Retina (tissue), 1 donor: Measurements from ENCODE around the gene PSKH1.

Experiments
- DNase-seq: peaks from one replicate; pipeline ENCODE4 v3.0.0-alpha.2; 2016

PSKH1 gene

DNA sequence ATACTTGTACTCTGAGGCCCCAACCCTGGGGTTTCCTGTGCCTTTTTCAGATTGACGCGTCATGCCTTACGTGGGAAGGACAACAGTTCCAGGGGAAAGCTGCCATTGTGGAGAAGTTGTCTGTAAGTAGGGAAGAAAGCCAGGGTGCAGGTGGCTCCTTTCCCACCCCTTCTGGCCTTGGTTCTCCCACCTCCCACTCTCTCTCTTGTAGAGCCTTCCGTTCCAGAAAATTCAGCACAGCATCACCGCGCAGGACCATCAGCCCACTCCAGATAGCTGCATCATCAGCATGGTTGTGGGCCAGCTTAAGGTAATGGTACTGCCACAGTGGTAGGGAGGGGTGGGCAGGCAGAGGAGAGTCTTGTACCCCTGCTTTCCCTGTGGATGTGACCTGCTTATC is 24.8 kb upstream of the PSKH1 start:
- DNase-seq: no peak

DNA sequence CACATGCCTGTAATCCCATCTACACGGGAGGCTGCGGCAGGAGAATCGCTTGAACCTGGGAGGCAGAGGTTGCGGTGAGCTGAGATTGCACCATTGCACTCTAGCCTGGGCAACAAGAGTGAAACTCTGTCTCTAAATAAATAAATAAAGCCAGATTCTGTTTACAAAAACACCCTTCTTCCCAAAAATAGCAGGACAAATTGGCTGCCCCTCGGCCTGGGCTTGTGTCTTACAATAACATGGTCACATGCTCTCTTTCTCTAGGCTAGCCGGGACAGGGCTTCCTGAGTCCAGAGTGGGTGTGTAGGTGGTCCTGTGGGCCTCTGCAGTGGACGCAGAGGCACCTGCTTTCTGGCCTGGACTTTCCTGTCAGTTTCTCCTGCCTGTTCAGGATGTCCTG is 23.4 kb upstream of the PSKH1 start:
- no peak for DNase-seq

DNA sequence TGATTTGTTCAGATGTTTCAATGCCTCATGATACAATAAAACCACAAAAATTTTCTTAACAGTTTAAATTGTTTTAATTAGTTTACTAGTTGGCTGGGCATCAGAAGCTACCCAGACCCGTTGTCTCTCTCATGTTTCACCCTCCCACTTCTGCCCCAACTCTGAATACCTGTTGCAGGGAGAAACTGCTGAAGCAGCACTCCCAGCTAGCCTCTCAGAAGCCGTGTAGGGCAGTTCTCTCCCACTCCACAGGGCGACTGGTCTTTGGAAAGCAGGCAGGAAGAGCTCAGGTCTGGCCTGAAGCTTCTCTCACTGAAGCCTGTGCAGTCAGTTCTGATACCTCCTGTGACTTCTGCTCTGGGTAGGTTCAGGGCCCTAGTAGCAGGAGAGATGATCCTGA is 21.8 kb upstream of the PSKH1 start:
- DNase-seq: no peak

DNA sequence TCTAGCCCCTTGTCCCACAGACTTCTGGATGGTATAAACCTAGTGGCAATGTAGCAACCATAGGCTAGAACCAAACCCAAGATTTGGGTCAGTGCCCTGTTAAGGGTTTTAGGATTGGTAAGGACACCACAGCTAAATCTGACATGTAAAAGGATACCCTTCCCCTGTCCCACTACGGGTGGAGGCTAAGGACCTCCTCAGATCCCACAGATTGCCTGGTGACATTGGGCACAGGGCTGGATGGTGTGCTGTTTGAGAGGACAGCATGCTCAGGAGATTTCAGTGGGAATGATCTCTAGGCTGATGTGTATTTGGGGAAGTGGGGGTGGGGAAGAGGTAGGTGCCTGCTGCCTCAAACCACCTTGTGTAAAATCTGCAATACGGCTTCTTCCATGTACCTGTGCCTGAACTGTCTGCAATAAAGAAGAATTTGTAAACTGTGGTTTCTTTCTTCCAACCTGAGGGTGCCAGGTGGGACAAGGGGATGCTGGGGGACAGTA is 20.9 kb upstream of the PSKH1 start:
- no peak for DNase-seq

DNA sequence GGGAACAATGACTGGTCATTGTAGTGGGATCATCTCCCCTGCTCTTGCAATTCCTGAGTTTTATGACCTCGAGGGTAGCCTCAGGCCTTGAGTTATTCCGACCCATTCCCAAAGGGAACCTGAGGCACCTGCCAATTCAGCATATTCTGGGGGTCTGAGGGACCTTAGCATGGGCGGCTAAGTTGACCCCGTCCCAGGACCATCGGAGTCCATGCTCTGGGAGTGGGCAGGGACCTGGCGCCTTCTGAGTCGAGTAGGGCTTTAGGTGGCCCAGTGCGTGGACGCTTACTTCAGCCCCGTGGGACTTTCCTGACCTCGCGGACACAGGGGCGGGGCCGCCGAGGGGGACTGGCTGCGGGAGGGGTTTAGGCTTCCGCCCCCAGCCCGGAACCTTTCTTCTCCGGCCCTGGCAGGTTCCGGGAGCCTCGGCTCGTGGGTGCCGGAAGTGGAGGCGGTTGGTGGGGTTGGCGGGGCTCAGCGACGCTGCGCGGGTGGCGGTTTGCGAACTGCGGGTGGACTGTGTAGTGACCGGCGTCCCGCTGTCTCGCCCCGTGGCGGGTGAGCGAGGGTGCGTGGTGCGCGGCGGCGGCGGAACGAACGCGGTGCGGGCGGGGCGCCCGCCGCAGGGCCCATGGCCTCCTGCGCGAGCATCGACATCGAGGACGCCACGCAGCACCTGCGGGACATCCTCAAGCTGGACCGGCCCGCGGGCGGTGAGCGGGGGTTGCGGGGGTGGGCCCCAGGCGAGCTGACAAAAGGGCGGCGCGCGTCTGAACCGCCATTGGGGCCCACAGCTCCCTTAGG is 20.2 kb upstream of the PSKH1 start, which contains the start of gene EDC4:
Gene EDC4 (plus strand): TSS at position 422 of the 804 bp plus-strand sequence. CDS start 210 bp downstream, at position 632.
- peak; percentile 90 for DNase-seq

DNA sequence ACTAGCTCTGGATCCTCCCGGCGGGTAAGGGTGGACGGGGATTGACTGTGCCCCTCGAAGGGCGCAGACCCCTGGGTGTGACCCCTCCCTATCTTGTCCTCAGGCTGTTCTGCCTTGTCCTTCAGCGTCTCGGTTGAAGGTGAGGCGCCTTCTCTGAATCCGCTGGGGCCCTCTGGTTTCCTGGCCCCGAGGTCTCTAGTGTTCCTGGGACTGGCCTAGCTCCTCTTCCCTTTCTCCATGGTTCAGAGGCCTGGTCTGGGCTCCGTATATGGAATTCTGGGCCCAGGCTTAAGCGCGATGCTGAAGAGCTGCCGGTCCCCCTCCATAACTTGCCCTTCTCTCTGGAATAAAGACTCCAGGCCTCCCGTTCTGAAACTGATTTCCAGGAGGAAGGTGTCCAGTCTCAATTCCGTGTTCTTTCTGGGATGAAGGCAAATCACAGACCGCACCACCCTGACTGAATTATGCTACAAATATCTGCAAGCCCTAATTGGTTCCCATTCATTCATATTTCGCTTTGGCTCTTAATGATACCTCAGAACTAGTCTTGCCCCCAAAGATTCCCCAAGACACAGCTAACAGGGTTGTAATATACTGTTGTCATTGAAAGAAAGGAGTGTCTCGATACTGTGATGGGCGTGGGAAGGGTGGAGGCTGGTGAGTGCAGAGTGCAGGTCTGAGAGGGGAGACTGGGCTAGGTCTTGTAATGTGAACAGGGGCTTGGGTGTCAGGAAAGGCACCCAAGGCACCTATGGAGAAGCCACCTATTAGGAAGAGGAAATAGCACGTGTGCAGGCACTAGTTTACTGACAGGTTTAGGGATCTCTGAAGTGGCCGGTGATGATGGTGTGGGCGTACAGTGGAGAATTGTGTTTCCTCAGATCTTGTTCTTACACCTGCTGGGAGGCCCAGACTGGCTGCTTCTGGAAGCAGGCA is 19.4 kb upstream of the PSKH1 start:
- DNase-seq: no peak

DNA sequence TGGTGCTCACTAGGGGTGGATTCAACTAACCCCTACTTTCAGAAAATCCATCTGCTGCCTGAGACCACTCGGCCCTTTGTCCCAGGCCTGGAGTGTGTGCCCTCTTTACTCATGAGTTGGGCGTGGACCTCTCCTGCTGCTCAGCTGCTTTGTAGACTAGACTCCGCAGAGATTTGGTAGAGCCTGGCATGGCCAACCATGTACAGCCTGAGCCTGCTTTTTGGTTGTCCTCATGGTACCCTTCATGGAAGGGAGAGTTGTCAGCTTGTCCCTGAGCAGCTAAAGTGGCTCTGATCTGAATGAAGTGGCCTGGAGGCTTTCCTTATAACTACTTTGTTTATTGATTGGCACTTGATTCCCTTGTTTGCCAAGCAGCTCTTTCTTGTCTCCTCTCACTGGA is 18.7 kb upstream of the PSKH1 start:
- no peak for DNase-seq

DNA sequence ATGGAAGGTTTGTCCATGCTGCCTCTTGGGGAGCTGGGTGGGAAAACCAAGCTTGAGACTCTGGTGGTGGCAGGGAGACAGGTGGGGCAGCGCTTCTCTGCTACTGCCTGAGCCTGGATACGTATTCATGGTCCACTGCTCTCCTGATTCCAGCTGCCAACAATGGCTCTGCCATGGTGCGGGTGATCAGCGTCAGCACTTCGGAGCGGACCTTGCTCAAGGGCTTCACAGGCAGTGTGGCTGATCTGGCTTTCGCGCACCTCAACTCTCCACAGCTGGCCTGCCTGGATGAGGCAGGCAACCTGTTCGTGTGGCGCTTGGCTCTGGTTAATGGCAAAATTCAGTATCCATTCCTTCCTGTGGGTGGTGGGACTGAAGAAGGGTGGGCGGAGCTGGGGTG is 16.0 kb upstream of the PSKH1 start:
- no peak for DNase-seq

DNA sequence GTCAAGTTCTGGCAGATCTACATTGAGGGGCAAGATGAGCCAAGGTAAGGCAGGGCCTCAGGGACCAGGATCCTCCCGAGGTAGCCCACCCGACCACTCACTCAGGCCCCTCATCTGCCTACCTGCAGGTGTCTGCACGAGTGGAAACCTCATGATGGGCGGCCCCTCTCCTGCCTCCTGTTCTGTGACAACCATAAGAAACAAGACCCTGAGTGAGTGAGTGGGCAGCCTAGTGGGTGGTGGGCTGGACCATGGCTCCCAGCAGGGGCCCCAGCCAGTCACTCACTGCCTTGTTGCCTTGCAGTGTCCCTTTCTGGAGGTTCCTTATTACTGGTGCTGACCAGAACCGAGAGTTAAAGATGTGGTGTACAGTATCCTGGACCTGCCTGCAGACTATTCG is 14.8 kb upstream of the PSKH1 start:
- no peak for DNase-seq

DNA sequence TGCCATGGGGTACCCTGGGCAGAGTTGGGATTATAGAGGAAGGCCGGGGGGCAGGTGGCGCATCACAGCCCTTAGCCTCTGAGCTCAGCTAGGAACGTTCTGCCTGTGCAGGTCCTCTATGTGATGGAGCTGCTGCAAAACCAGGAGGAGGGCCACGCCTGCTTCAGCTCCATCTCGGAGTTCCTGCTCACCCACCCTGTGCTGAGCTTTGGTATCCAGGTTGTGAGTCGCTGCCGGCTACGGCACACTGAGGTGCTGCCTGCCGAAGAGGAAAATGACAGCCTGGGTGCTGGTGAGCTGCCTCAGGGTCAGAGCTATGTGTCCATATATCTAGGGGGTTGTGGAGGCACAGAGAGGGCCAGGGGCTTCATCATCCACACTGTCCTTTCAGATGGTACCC is 14.2 kb upstream of the PSKH1 start:
- no peak for DNase-seq

DNA sequence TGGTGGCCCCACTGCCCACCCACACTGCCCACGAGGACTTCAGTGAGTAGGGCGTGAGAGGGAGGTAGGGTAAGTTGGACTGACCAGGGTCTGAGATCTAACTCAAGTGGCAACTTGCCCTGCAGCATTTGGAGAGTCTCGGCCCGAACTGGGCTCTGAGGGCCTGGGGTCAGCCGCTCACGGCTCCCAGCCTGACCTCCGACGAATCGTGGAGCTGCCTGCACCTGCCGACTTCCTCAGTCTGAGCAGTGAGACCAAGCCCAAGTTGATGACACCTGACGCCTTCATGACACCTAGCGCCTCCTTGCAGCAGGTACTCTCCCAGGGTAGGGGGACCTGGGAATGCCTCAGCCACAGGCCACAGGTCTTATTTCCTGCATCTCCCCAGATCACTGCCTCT is 13.6 kb upstream of the PSKH1 start:
- no peak for DNase-seq

DNA sequence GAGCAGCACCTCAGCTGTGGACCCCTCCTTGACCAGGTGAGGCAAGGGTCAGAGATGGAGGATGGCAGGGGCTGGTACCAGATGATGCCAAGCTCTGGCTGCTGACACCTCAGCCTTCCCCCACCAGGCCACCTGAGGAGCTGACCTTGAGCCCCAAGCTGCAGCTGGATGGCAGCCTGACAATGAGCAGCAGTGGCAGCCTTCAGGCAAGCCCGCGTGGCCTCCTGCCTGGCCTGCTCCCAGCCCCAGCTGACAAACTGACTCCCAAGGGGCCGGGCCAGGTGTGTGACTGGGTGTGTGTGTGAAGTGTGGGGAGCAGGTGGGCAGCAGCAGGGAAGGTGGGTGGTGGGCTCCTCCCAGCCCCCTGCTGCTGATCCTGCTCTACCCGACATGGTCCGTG is 13.1 kb upstream of the PSKH1 start:
- DNase-seq: no peak

DNA sequence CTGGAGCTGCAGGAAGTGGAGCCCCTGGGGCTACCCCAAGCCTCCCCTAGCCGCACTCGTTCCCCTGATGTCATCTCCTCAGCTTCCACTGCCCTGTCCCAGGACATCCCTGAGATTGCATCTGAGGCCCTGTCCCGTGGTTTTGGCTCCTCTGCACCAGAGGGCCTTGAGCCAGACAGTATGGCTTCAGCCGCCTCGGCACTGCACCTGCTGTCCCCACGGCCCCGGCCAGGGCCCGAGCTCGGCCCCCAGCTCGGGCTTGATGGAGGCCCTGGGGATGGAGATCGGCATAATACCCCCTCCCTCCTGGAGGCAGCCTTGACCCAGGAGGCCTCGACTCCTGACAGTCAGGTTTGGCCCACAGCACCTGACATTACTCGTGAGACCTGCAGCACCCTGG is 12.5 kb upstream of the PSKH1 start:
- no peak for DNase-seq

DNA sequence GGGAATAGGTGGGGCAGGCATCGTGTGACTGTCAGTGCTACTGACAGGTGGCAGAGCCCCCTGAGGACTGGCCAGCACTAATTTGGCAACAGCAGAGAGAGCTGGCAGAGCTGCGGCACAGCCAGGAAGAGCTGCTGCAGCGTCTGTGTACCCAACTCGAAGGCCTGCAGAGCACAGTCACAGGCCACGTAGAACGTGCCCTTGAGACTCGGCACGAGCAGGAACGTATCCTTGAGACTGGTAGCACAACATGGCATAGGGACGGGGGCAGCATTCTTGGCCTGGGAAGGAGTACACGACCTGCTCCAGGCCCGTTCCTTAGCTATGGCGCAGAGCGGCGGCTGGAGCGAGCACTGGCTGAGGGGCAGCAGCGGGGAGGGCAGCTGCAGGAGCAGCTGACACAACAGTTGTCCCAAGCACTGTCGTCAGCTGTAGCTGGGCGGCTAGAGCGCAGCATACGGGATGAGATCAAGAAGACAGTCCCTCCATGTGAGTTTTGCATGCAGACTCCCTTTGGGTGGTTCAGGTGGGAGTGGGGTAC is 11.4 kb upstream of the PSKH1 start:
- DNase-seq: no peak

DNA sequence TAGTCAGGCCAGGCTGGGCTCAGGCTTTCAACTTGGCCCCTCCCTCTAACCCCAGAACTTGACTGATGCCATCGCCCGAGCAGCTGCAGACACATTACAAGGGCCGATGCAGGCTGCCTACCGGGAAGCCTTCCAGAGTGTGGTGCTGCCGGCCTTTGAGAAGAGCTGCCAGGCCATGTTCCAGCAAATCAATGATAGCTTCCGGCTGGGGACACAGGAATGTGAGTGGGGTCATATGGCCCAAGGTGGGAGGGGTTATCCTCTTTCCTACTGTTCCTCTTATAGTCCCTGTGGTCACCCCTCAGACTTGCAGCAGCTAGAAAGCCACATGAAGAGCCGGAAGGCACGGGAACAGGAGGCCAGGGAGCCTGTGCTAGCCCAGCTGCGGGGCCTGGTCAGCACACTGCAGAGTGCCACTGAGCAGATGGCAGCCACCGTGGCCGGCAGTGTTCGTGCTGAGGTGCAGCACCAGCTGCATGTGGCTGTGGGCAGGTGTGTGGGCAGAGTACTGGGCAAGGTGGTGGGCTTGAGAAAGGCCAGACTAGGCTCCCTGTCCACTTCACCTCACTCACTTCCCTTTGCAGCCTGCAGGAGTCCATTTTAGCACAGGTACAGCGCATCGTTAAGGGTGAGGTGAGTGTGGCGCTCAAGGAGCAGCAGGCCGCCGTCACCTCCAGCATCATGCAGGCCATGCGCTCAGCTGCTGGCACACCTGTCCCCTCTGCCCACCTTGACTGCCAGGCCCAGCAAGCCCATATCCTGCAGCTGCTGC is 10.5 kb upstream of the PSKH1 start:
- DNase-seq: no peak

DNA sequence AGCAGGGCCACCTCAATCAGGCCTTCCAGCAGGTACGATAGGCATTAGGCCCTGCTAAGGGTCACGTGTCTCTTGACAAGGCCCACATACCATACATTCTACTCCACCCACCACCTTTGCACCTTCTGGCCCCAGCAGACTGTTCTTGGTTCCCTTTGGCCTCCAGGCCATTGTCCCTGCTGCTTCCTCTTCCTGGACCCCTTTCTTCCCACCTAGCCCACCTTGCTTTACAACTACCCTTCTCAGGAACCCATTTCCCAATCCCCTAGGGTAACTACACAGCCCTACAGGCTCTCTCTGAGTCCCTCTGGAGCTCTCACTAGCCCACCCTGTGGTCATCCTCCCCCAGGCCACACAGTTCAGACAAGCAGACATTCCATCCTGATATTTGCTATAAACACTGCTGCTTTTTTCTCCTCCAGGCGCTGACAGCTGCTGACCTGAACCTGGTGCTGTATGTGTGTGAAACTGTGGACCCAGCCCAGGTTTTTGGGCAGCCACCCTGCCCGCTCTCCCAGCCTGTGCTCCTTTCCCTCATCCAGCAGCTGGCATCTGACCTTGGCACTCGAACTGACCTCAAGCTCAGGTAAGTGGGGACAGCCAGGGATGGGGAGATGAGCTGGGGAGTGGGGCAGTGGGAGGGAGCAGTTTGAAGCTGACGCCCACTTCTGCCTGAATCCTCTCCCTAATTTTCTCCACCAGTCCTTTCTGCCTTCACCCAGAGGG is 9.7 kb upstream of the PSKH1 start:
- no peak for DNase-seq

DNA sequence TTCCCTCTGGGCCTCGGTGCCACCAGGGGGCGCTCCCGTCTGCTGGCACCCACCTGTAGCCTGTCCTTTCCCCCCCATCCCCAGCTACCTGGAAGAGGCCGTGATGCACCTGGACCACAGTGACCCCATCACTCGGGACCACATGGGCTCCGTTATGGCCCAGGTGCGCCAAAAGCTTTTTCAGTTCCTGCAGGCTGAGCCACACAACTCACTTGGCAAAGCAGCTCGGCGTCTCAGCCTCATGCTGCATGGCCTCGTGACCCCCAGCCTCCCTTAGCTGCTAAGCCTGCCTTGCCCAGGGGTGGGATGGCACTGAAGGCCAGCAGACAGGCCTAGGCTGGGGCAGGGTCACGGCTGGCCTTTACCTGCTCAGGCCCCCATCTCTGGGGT is 9.2 kb upstream of the PSKH1 start:
- peak; percentile 63 for DNase-seq

DNA sequence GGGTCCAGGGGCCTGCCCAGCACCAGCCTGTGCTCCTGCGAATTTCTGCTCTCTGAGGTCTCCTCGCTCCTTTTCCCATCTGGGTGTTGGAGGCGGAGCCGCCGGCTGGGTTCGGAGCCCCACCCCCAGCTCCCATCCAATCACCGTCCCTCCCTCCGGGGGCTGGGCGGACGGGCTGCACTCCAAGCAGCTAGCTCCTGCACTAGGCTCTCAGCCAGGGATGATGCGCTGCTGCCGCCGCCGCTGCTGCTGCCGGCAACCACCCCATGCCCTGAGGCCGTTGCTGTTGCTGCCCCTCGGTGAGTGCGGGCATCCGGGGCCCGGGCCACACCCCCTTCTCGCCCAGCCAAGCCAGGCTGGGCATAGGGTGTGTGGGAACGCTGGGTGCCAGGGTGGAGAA is 8.4 kb upstream of the PSKH1 start, which contains the start of gene NRN1L:
Gene NRN1L (plus strand): TSS at position 202 of the 400 bp plus-strand sequence. CDS start 19 bp downstream, at position 221.
- DNase-seq: peak; percentile 82

DNA sequence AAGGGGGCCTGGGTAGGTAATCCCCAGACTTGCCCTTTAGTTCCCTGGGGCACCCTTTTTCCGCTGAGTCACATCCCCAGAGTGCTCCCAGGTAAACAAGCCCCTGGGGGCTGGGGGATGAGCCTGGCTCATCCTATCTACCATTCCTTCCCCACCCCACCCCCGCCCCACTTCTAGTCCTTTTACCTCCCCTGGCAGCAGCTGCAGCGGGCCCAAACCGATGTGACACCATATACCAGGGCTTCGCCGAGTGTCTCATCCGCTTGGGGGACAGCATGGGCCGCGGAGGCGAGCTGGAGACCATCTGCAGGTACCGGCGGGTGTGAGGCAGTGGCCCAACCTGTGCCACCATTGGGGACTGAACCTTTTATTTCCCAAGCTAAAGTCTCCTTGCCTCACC is 7.5 kb upstream of the PSKH1 start:
- no peak for DNase-seq

DNA sequence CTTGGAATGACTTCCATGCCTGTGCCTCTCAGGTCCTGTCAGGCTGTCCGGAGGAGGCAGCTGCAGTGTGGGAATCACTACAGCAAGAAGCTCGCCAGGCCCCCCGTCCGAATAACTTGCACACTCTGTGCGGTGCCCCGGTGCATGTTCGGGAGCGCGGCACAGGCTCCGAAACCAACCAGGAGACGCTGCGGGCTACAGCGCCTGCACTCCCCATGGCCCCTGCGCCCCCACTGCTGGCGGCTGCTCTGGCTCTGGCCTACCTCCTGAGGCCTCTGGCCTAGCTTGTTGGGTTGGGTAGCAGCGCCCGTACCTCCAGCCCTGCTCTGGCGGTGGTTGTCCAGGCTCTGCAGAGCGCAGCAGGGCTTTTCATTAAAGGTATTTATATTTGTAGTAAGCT is 7.1 kb upstream of the PSKH1 start:
- no peak for DNase-seq

DNA sequence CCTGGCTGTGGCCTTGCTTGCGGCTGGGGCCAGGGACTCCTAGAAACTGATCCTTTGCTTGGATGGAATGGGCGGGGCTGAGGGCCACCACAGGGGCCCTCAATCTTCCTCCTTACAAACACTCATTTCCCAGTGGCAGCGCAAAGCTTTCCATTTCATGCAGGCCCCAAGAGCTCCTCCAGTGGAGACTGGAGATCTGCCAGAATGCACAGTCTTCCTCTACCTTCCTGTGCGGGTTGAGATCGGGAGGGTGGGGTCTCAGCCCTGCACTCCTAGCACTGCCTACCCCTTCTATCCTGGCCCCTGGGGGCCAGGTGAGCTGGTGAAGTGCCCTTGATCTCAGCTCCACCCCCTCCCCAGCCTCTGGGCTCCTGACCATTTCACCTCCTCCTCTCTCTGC is 6.7 kb upstream of the PSKH1 start:
- DNase-seq: no peak

DNA sequence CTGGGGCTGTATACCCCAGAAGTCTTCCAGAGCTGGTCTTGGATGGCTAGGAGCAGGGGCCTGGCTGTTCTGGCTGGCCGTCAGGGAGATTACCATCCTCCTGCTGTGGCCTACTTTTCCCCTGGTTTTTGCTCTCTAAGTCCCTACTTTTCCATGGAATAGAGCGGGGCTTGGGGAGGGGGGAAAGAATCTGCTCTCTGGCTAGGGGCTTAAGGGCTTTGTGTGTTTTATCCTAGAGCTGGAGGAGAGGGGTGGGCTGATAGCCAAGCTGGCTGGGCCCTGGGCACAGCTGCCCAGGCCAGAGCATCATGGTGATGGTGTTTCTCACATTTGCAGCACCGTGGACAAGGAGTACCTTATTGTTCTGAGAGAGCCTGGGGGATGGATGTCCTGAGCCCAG is 4.7 kb upstream of the PSKH1 start:
- no peak for DNase-seq
